Measurements from ENCODE around the gene ARHGAP27.

DNA sequence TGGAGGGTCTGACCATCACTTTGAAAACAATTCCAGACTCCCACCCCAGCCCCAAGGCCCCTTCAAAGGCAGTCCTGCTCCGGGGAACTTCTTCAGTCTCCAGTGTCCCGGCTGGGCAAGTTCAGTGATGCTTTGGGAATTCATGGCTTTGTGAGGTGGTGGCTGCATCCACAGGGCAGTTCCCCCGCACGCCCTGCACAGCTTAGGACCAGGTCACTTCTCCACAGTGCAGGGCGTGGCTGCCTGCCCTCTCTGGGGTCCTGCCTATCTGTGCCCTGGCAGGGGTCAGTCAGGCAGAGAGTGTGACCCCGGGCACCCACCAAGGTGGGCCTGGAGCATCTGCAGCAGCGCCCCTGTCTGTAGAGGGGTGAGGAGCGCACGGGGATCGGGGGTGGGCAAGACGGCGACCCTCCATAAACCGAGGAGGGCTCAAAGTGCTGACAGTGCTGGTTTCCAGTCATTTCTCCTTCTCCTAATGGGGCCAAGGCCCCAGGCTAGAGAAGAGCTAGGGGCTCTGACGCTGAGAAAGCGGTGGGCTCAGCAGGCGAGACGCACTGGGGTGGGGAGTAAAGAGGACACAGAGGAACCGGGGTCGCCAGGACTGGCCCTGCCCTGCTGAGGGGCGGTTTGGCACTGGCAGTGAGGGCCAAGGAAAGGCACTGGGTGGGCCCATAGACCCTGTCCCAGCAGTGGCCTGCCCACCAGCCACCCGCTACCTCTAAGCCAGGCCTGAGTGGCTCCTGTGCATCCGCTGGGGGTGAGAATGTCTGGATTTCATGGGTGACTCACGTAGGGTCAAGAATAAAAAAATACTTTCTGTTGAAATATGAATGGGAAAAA, 4.2 kb upstream of the ARHGAP27 start:
- TF ChIP-seq, protein P1, sequence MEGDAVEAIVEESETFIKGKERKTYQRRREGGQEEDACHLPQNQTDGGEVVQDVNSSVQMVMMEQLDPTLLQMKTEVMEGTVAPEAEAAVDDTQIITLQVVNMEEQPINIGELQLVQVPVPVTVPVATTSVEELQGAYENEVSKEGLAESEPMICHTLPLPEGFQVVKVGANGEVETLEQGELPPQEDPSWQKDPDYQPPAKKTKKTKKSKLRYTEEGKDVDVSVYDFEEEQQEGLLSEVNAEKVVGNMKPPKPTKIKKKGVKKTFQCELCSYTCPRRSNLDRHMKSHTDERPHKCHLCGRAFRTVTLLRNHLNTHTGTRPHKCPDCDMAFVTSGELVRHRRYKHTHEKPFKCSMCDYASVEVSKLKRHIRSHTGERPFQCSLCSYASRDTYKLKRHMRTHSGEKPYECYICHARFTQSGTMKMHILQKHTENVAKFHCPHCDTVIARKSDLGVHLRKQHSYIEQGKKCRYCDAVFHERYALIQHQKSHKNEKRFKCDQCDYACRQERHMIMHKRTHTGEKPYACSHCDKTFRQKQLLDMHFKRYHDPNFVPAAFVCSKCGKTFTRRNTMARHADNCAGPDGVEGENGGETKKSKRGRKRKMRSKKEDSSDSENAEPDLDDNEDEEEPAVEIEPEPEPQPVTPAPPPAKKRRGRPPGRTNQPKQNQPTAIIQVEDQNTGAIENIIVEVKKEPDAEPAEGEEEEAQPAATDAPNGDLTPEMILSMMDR (IDR thresholded peaks at IDR 0.05; ENCODE audit: insufficient read depth, low read depth, low read length), result no peak
- TF ChIP-seq EZH2 (IDR thresholded peaks at IDR 0.05; ENCODE audit: insufficient read depth, low read length), result no peak
